HG02970 (cell line): ENCODE results near the gene ASMT.
"Not testable (repeated sequence)": the region's sequence is repeated elsewhere in the genome, so short reads cannot be mapped to it uniquely, and the experiment has no call there.

Experiments used
- ATAC-seq: cut with Tn5 transposase; IDR thresholded peaks from one replicate; pipeline ENCODE4 v1.9.1; 2021; ENCODE audit warnings: mild to moderate bottlenecking, moderate library complexity, moderate number of reproducible peaks; ENCODE audit not compliant: unreplicated experiment, low FRiP score

ASMT gene

DNA sequence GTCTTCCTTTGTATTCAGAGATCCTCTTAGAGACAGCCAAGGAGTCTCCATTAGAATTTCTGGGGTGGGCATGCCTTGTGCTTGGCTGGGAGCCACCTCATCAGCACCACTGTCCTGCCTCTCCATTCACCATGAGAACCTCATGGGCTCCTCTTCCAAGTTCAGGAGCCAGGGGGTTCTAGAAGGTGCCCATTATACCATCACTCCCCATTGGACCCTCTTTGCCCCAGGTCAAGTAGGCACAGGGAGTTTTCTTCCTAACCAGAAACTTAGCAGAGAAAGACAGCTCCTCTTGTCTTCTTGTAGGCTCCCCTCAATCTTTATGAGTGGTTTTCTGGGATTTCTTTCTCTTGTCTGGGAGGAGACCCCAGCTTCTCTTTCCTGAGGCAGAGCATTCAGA lies 31.1 kb downstream of the ASMT start:
- ATAC-seq: no peak

GRCh38 chrX:1649621-1650020 lies 34.8 kb downstream of the ASMT start:
- ATAC-seq: no peak

DNA sequence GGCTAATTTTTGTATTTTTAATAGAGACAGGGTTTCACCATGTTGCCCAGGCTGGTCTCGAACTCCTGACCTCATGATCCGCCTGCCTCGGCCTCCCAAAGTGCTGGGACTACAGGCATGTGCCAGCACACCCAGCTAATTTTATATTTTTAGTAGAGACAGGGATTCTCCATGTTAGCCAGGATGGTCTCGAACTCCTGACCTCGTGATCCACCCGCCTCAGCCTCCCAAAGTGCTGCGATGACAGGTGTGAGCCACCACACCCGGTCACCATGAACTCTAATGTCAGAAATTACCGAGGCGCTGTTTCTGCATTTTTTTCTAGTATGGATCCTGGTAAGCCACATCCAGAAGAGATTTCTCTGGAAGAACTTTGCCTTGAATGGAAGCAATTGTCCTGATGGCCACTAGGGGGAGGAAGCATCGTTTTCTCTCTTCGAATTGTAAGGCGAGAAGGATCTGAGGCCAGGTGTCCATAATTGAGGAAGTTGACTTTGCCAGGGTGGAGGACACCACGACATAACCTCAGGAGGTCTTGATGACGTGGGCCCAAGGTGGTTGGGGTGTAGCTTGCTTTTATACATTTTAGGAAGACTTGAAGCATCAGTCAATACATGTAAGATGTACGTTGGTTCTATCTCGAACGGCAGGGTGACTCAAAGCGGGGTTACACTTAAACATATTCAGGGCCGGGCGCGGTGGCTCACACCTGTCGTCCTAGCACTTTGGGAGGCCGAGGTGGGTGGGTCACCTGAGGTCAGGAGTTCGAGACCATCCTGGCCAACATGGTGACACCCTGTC lies 37.4 kb downstream of the ASMT start:
- ATAC-seq: not testable (repeated sequence)

DNA sequence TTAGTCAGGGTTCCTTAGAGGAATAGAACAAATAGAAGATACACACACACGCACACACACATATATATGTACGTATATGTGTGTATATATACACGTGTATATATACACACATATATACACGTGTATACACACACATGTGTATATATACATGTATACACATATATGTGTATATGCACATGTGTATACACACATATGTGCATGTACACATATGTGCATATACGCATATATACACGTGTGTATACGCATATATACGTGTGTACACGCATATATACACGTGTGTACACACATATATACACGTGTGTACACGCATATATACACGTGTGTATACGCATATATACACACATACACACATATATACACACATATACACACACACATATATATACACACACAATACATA lies 41.5 kb downstream of the ASMT start:
- ATAC-seq: no peak

DNA sequence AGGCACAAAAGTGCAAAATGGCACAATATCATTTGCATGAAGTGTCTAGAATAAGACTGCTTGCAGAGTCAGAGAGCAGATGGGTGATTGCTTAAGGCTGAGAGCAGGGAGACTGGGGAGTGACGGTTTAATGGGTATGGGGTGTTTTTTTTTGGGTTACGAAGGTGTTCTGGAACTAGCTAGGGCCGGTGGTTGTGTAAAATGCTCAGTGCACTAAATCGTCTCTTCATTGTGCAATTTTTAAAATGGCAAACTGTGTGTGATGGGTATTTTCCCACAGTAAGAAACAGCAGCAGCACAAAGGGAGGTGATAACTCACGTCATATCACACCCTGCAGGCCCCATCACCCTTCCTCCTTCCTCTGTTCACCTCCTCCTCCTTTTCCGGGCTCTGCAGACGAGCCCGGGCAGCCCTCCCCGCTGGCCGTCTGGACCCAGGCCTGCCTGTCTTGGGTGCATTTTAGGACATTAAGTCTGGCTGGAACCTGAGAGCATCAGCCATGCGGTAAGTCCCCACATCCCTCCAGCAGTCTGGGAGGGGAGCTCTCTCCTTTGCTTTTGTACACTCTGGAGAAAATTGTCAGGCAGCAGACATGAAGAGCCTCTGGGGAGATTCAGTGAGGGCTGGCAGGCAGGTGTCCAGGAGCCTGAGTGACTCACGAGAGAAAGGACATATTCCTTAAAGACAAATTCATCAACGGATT lies 42.7 kb downstream of the ASMT start:
- ATAC-seq: no peak

DNA sequence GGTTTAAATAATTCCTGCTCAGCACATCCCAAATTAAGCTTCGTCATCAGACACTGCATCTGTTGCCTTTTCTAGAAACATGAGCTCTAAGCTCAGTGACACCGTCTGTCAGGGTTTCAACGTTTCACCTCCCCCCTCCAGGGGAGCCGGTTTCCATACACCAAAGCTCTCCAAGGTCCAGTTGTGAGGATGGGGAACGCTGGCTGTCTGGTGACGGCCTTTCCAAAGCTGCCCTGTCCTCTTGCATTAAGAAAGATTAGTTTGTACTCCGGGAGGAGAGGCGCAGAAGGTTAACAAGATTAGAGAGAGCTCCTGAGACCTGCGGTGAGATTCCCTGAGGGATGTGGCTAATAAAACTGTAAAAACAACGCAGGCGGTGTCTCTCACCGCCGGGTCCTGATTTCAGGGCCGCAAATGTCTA lies 43.2 kb downstream of the ASMT start:
- ATAC-seq: no peak

DNA sequence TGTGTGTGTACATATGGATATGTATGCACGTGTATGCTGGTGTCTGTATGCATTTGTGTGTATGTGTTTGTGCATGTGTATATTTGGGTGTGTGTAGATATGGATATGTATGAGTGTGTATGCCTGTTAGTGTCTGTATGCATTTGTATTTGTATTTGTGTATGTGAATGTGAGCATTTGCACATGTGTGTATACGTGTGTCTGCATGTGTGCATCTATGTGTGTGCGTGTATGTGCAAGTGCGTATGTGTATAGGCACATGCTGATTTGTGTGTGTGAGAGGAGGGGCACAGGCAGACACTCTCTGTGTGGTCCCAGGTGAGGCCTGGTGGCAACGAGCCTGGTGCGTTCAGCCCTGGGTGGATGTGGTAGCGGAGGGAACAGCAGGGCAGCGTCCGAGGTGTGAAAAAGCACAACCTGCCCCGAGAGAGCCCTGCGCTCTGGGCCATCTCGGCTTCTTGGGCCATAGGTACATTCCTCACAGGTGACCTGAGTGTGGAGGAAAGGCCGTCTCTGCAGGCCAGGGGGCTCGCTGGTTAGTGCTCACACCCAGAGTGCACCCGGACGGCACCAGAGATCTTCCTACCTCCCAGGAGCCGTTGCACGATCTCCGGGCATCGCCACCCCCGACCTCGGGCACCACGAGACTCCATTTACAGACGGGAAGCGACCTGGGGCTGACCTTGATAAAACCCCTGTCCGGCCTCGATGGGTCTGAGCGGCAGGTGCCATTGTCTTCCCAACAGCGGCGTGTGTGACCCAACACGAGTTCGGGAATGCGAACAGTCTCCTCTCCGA lies 45.0 kb downstream of the ASMT start:
- ATAC-seq: no peak

DNA sequence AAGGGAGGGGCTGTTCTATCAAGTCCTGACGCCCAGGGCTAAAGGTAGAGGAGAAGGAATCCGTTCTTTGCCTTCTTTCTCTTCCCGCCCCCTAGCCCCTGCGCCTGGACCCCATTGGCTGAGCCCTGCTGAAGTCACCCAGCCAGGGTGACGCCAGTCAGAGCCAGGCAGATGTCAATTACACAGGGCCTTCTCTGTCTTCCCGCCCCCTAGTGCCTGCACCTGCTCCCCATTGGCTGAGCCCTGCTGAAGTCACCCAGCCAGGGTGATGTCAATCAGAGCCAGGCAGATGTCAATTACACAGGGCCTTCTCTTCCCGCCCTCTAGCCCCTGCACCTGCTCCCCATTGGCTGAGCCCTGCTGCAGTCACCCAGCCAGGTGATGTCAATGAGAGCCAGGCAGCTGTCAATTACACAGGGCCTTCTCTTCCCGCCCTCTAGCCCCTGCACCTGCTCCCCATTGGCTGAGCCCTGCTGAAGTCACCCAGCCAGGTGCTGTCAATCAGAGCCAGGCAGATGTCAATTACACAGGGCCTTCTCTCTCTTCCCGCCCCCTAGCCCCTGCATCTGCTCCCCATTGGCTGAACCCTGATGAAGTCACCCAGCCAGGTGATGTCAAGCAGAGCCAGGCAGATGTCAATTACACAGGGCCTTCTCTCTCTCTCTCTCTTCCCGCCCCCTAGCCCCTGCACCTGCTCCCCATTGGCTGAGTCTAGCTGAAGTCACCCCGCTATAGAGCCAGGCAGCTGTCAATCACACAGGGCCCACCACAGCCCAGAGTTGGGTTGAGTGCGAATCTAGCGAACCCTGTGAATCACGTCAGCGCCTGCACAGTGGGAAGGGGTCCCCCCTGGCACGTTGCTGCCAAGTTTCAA lies 46.4 kb downstream of the ASMT start:
- no peak for ATAC-seq

DNA sequence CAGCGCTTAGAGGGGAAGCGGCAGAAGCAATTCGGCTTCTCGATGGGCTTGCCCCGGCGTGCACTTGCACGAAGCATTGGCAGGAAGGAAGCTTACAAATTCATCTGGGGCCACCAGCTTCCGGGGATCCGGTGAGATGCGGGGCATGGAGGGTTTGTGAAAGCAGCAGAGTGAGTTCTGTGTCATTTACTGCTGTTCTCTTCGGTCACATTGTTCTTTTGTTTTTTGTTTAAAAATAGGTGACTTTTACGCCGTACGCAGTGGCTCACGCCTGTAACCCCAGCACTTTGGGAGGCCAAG lies 47.0 kb downstream of the ASMT start:
- ATAC-seq: no peak

- no peak for ATAC-seq
Measured at GRCh38 chrX:1667566-1667965, 52.7 kb downstream of the ASMT start.

DNA sequence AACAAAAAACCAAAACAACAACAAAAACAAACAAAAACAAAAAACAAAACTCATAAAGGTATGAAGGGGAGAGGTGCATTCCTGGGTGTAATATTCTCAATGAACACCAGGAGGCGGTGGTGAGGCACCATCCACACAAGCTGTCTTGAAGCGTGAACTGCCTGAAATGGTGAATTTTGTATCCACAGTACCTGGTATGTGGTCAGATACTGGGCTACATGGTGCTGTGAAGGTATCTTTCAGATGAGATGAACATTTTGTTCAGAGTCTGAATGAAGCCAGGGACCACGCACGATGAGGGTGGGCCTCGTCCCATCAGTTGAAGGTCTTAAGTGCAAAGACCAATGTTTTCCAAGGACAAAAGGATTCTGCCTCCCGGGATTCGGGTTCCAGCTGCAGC lies 58.5 kb downstream of the ASMT start:
- ATAC-seq: no peak

GRCh38 chrX:1676866-1677265 lies 62.0 kb downstream of the ASMT start:
- ATAC-seq: no peak

DNA sequence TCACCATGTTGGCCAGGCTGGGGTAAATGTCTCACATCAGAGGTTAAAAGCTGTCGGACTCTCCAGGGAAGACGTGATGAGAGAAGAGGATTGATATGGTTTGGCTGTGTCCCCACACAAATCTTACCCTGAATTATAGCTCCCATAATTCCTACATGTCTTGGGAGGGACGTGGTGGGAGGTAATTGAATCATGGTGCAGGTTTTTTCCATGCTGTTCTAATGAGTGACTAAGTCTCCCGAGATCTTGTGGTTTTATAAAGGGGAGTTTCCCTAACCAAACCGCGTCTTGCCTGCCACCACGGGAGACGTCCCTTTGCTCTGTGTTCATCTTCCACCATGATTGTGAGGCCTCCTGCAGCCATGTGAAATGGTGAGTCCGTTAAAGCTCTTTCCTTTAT lies 64.4 kb downstream of the ASMT start:
- no peak for ATAC-seq

DNA sequence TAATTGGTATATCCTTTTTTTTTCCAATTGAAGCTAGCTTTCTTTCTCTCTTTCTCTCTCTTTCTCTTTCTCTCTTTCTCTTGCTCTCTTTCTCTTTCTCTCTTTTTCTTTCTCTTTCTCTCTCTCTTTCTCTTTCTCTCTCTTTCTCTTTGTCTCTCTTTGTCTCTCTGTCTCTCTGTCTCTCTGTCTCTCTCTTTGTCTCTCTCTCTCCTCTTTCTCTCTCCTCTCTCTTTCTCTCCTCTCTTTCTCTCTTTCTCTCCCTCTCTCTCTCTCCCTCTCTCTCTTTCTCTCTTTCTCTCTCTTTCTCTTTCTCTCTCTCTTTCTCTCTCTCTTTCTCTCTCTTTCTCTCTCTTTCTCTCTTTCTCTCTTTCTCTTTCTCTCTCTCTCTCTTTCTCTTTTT lies 66.6 kb downstream of the ASMT start:
- no peak for ATAC-seq

DNA sequence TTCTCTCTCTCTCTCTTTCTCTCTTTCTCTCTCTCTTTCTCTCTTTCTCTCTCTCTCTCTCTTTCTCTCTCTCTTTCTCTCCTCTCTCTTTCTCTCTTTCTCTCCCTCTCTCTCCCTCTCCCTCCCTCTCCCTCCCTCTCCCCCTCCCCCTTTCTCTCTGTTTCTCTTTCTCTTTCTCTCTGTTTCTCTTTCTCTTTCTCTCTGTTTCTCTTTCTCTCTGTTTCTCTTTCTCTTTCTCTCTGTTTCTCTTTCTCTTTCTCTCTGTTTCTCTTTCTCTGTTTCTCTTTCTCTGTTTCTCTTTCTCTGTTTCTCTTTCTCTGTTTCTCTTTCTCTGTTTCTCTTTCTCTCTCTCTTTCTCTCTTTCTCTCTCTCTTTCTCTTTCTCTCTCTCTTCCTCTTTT lies 67.0 kb downstream of the ASMT start:
- not testable (repeated sequence) for ATAC-seq

GRCh38 chrX:1682501-1682900 lies 67.6 kb downstream of the ASMT start:
- ATAC-seq: not testable (repeated sequence)

GRCh38 chrX:1684883-1685282 lies 70.0 kb downstream of the ASMT start:
- not testable (repeated sequence) for ATAC-seq

- ATAC-seq: not testable (repeated sequence)
Measured at GRCh38 chrX:1685444-1685880, 70.6 kb downstream of the ASMT start.

DNA sequence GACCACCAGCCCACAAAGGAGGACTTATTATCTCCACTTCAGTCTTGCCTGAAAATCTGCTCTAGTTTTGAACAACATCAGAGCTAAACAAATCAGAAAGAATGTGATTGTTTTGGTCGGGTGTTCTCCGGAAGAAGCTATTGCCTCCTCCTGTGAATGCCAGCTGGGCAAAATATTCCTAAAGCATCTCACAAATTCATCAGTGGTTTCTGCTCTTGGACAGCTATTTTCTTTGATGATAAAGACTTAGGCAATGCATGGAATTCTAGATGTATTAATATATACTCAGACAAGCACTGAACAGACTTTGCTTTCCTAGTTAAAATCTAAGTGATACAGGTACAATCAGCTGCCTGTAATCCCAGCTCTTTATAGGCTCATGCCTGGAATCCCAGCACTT lies 71.8 kb downstream of the ASMT start:
- no peak for ATAC-seq
